Activated CD8-positive, alpha-beta memory T cell treated with anti-CD3 and anti-CD28 coated beads for 36 hours (primary cell): Measurements from ENCODE around the gene CCR2. TPM values are rescaled to one million over a fixed set of nuclear protein-coding genes. Genes with fewer than 3 reads are reported as not detected.

ENCODE experiments used
- CTCF ChIA-PET: fragments of 350-600 bp; sonication (Branson Sonifier 250); formaldehyde crosslinking; loops from one replicate; lab custom pipeline; 2021; ENCODE audit warnings: antibody characterized with exemption; lab: Charles Lee
- POLR2A ChIA-PET: fragments of 350-600 bp; sonication (Branson Sonifier 250); formaldehyde crosslinking; loops from one replicate; lab custom pipeline; 2021; ENCODE audit warnings: antibody characterized with exemption; lab: Charles Lee
- total RNA-seq, 2 experiments: library from RNA; stranded (reverse); gene quantifications; one replicate each; pipeline ENCODE4 v1.2.3, GENCODE V29; 2021

CCR2 gene
- total RNA-seq, 2 experiments from 2014 or later = 0.34 to 0.42 TPM

- ChIA-PET CTCF (interaction anchor here (1.8 kb wide), 1 partner anchor 79 kb away, joined by 5 read pairs; no protein-coding TSS in a partner anchor), POLR2A (no interaction called here)
Measured at GRCh38 chr3:46409739-46410489, 56.0 kb downstream of the CCR2 start.

Other genes starting within 250 kb of the CCR2 start
- gene CCR1, start 145.8 kb upstream of the CCR2 start, total RNA-seq = under 1 TPM; 0.36 to 0.48 TPM
- gene CCR3, start 111.7 kb upstream of the CCR2 start, total RNA-seq = not detected
- 1 to 10 TPM; 2.6 to 3.1 TPM for gene CCR5, start 16.8 kb downstream of the CCR2 start, total RNA-seq
- 1 to 10 TPM; 3.0 to 3.6 TPM for gene CCRL2, start 53.1 kb downstream of the CCR2 start, total RNA-seq
- not detected for gene LTF, start 110.8 kb downstream of the CCR2 start, total RNA-seq
- gene RTP3, start 143.9 kb downstream of the CCR2 start, total RNA-seq = not detected
- gene LRRC2, start 212.2 kb downstream of the CCR2 start, total RNA-seq = not detected